ENCODE results near the gene FPR2. TPM values are rescaled to one million over a fixed set of nuclear protein-coding genes. Genes with fewer than 3 reads are reported as not detected.
"Not testable (repeated sequence)": the region's sequence is repeated elsewhere in the genome, so short reads cannot be mapped to it uniquely, and the experiment has no call there.

The FPR2 gene
- total RNA-seq, 1 donor from 2014 or later = not detected

DNA sequence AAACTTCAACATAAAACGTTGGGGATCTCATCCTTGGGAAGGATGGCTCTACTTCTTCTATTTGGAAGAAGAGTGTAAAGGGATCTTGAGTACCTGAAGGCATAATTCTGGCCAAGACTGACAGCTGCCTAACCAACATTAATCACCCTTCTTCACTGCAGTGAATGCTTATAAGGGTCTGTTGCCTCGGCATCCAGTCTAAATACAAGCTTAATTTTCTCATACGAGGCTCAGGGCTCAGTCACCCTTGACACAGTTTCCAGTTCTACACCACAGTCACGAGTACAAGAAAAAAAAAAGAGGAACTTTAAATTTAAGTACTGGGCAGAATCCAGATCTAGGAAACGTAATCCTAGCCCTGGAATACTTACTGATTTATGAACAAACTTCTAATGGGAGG, 43.0 kb downstream of the FPR2 start:
- H3K9me3 Mint-ChIP-seq (ENCODE audit: unreplicated experiment) = peaks cover 50% of the 10 kb centered on the region
- H3K27ac Mint-ChIP-seq (ENCODE audit: unreplicated experiment) = no peak overlapping the region
- H3K36me3 Mint-ChIP-seq (ENCODE audit: unreplicated experiment) = peaks cover 1% of the 10 kb centered on the region
- H3K27me3 Mint-ChIP-seq (ENCODE audit: unreplicated experiment) = no peaks in the 10 kb centered on the region
- no peaks in the 10 kb centered on the region for H3K4me1 Mint-ChIP-seq (ENCODE audit: unreplicated experiment)
- no peak overlapping the region for H3K4me3 Mint-ChIP-seq (ENCODE audit: unreplicated experiment)
- TF ChIP-seq, protein P1, sequence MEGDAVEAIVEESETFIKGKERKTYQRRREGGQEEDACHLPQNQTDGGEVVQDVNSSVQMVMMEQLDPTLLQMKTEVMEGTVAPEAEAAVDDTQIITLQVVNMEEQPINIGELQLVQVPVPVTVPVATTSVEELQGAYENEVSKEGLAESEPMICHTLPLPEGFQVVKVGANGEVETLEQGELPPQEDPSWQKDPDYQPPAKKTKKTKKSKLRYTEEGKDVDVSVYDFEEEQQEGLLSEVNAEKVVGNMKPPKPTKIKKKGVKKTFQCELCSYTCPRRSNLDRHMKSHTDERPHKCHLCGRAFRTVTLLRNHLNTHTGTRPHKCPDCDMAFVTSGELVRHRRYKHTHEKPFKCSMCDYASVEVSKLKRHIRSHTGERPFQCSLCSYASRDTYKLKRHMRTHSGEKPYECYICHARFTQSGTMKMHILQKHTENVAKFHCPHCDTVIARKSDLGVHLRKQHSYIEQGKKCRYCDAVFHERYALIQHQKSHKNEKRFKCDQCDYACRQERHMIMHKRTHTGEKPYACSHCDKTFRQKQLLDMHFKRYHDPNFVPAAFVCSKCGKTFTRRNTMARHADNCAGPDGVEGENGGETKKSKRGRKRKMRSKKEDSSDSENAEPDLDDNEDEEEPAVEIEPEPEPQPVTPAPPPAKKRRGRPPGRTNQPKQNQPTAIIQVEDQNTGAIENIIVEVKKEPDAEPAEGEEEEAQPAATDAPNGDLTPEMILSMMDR (IDR thresholded peaks at IDR 0.05) = no peak
- DNase-seq (ENCODE audit: extremely low spot score, unreplicated experiment) = no peak

DNA sequence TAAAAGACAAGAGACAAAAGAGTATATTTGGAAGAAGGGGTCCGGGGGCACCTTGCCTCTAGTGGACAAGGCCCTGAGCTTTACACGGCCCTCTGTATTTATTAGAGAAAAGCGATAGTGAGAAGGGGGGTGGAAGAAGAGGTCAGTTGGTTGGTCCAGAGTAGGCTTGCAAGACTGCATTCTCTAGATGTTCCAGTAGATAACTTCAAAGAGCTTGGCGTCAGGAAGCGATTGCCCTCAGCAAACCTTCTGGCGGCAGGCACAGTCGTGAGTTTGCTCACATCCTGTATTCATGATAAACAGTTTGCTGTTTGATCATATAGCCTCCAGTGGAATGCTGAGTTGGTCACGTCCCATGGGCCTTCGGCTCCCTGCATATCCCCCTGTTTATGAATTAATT, 43.8 kb downstream of the FPR2 start:
- H3K36me3 Mint-ChIP-seq (ENCODE audit: unreplicated experiment); H3K4me3 Mint-ChIP-seq (ENCODE audit: unreplicated experiment); DNase-seq (ENCODE audit: extremely low spot score, unreplicated experiment); H3K27me3 Mint-ChIP-seq (ENCODE audit: unreplicated experiment); H3K27ac Mint-ChIP-seq (ENCODE audit: unreplicated experiment); H3K4me1 Mint-ChIP-seq (ENCODE audit: unreplicated experiment): not testable (repeated sequence)
- H3K9me3 Mint-ChIP-seq (ENCODE audit: unreplicated experiment) = peaks cover 48% of the 10 kb centered on the region

DNA sequence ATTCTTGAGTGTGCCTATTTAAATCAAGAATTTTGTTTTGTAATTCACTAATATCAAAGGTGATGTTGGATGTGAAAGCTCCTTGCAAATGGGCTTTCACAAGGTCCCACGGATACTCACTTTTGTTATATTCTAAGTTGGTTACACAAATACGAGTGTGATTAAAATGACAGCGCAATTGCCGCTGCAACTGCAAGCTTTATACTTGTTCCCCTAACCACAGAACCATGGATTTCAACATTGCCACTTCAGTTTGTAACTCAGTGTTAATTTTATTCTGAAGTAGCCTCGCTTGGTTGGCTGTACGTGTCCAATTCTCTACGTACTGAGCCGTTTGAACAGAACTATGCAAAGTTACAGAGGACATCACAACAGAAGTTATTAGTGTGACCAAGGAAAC, 44.4 kb downstream of the FPR2 start:
- not testable (repeated sequence) for H3K27ac Mint-ChIP-seq (ENCODE audit: unreplicated experiment)
- peaks cover 46% of the 10 kb centered on the region for H3K9me3 Mint-ChIP-seq (ENCODE audit: unreplicated experiment)

DNA sequence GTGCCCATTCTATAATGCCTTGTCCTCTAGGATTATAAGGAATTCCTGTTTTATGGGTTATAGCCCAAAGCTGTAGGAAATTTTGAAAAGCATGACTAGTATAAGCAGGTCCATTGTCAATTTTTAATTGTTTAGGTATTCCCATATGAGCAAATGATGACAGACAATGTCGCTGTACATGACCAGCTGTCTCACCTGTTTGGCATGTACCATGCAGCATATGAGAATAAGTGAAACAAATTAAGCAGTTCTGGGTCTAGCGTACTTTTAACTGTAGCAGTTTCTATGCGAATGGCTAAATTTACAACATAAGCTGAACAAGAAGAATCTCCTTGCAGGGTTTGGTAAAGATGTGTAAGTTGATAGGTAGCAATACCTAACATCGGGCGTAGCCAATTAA, 45.6 kb downstream of the FPR2 start:
- H3K4me1 Mint-ChIP-seq (ENCODE audit: unreplicated experiment) = not testable (repeated sequence)

More for the DNA sequence above, 44.4 kb downstream of the FPR2 start:
- not testable (repeated sequence) for H3K36me3 Mint-ChIP-seq (ENCODE audit: unreplicated experiment); H3K4me3 Mint-ChIP-seq (ENCODE audit: unreplicated experiment); DNase-seq (ENCODE audit: extremely low spot score, unreplicated experiment); H3K27me3 Mint-ChIP-seq (ENCODE audit: unreplicated experiment); H3K4me1 Mint-ChIP-seq (ENCODE audit: unreplicated experiment)

DNA sequence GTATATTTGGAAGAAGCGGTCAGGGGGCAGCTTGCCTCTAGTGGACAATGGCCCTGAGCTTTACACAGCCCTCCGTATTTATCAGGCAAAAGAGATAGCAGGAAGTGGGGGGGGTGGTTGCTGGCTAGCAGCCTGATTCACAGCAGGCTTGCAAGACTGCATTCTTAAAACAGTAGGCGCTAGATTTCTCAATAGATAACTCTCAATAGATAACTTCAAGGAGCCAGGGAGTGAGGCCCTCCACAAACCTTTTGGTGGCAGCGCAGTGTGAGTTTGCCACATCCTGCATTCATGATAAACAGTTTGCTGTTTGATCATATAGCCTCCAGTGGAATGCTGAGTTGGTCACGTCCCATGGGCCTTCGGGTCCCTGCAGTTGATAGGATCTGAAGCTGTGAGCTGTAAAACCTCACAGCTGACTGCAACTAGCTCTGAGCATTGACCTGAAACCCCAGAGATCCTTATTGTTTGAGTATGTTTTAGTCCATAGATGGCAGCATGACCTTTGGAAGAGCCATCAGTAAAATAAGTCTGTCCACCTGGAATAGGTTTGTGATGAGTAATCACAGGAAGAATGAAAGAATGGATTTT, 46.2 kb downstream of the FPR2 start:
- peaks cover 1% of the 10 kb centered on the region for H3K36me3 Mint-ChIP-seq (ENCODE audit: unreplicated experiment)
- TF ChIP-seq, protein P1 (IDR thresholded peaks at IDR 0.05) = no peak
- H3K27ac Mint-ChIP-seq (ENCODE audit: unreplicated experiment) = no peak overlapping the region
- peaks cover 43% of the 10 kb centered on the region for H3K9me3 Mint-ChIP-seq (ENCODE audit: unreplicated experiment)
- H3K4me3 Mint-ChIP-seq (ENCODE audit: unreplicated experiment) = no peak overlapping the region
- DNase-seq (ENCODE audit: extremely low spot score, unreplicated experiment) = no peak
- no peaks in the 10 kb centered on the region for H3K4me1 Mint-ChIP-seq (ENCODE audit: unreplicated experiment)
- H3K27me3 Mint-ChIP-seq (ENCODE audit: unreplicated experiment) = no peaks in the 10 kb centered on the region

More for the DNA sequence above, 45.6 kb downstream of the FPR2 start:
- not testable (repeated sequence) for DNase-seq (ENCODE audit: extremely low spot score, unreplicated experiment); H3K4me3 Mint-ChIP-seq (ENCODE audit: unreplicated experiment); H3K27ac Mint-ChIP-seq (ENCODE audit: unreplicated experiment); H3K27me3 Mint-ChIP-seq (ENCODE audit: unreplicated experiment); H3K36me3 Mint-ChIP-seq (ENCODE audit: unreplicated experiment)
- H3K9me3 Mint-ChIP-seq (ENCODE audit: unreplicated experiment) = peaks cover 49% of the 10 kb centered on the region

DNA sequence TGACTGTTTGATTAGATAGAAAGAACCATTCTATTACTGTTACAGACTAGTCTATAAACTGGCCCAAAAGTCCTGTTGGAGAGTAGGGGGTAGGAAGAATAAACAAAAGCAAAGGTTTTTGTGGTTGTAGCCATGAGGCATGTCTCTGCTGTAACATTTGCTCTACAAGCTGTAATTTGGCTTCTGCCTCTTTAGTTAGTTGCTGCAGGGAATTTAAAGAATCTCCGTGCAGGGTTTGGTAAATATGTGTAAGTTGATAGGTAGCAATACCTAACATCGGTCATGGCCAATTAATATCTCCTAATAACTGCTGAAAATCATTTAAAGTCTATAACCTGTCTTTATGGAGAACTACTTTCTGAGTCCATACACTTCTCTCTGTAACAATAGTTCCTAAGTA, 46.9 kb downstream of the FPR2 start:
- H3K36me3 Mint-ChIP-seq (ENCODE audit: unreplicated experiment) = peaks cover 1% of the 10 kb centered on the region
- no peak overlapping the region for H3K4me3 Mint-ChIP-seq (ENCODE audit: unreplicated experiment)
- TF ChIP-seq, protein P1 (IDR thresholded peaks at IDR 0.05) = no peak
- no peak for DNase-seq (ENCODE audit: extremely low spot score, unreplicated experiment)
- no peak overlapping the region for H3K27ac Mint-ChIP-seq (ENCODE audit: unreplicated experiment)
- peaks cover 40% of the 10 kb centered on the region for H3K9me3 Mint-ChIP-seq (ENCODE audit: unreplicated experiment)
- no peaks in the 10 kb centered on the region for H3K4me1 Mint-ChIP-seq (ENCODE audit: unreplicated experiment)
- no peaks in the 10 kb centered on the region for H3K27me3 Mint-ChIP-seq (ENCODE audit: unreplicated experiment)

All from osteocyte (in vitro differentiated cells).